HEK293 (cell line): Measurements from ENCODE around the gene ECM2.

Experiments
- CTCF ChIA-PET: fragments of 350-600 bp; formaldehyde crosslinking; extraction: SDS; loops from one replicate; lab custom pipeline; 2021; ENCODE audit warnings: antibody characterized with exemption; lab: Yijun Ruan, JAX
- POLR2A ChIA-PET: fragments of 300-600 bp; formaldehyde crosslinking; extraction: SDS; loops from one replicate; lab custom pipeline; 2020; ENCODE audit warnings: antibody characterized with exemption, inconsistent platforms; lab: Yijun Ruan, JAX
- H3K27ac ChIP-seq: fragments of 200-500 bp; sonication (Bioruptor generic); 2 replicates; pipeline ENCODE4 v1.5.1; 2014; ENCODE audit warnings: low read depth, low read length, control low read depth, inconsistent platforms; ENCODE audit errors: extremely low read depth
- H3K36me3 ChIP-seq, 2 experiments: fragments of 200-500 bp in 1 of 2; sonication (Bioruptor generic) in 1 of 2; 1 replicate in 1 of 2; 2 replicates in 1 of 2; pipeline ENCODE4 v1.5.1; 2014 to 2017; ENCODE audit warnings: inconsistent platforms in 2 of 2, low read length in 2 of 2; ENCODE audit not compliant: control insufficient read depth in 2 of 2, insufficient read depth in 1 of 2
- H3K4me1 ChIP-seq: fragments of 200-500 bp; sonication (Bioruptor generic); 2 replicates; pipeline ENCODE4 v1.5.1; 2014; ENCODE audit warnings: mild to moderate bottlenecking, low read length, inconsistent platforms; ENCODE audit not compliant: control insufficient read depth, insufficient read depth
- H3K4me3 ChIP-seq: 2 replicates; pipeline ENCODE4 v1.5.1; 2011; ENCODE audit warnings: low read depth, mild to moderate bottlenecking, control low read depth, low read length, moderate library complexity
- H3K9me3 ChIP-seq: fragments of 200-500 bp; sonication (Bioruptor generic); 2 replicates; pipeline ENCODE4 v1.5.1; 2014; ENCODE audit warnings: low read depth, low read length, inconsistent platforms; ENCODE audit not compliant: control insufficient read depth, insufficient read depth
- FEZF1 ChIP-seq: fragments of 450-650 bp; formaldehyde crosslinking; IDR thresholded peaks from 2 replicates; pipeline ENCODE4 v1.5.1; 2016; ENCODE audit warnings: missing biosample characterization, missing genetic modification characterization
- GLI2 ChIP-seq: fragments of 450-650 bp; formaldehyde crosslinking; IDR thresholded peaks from 2 replicates; pipeline ENCODE4; 2017; ENCODE audit warnings: missing biosample characterization, missing genetic modification characterization, low read depth, borderline replicate concordance
- GLIS1 ChIP-seq: fragments of 450-650 bp; formaldehyde crosslinking; IDR thresholded peaks from 2 replicates; pipeline ENCODE4 v1.5.1; 2016; ENCODE audit warnings: missing biosample characterization, missing genetic modification characterization
- KLF1 ChIP-seq: fragments of 450-650 bp; formaldehyde crosslinking; IDR thresholded peaks from 2 replicates; pipeline ENCODE4 v1.5.1; 2016; ENCODE audit warnings: missing biosample characterization, missing genetic modification characterization
- SP7 ChIP-seq: fragments of 450-650 bp; formaldehyde crosslinking; IDR thresholded peaks from 2 replicates; pipeline ENCODE4 v1.5.1; 2016; ENCODE audit warnings: missing biosample characterization, missing genetic modification characterization
- ZFHX2 ChIP-seq: fragments of 450-650 bp; formaldehyde crosslinking; conservative IDR thresholded peaks from 2 replicates; pipeline ENCODE4 v1.5.1; 2016; ENCODE audit warnings: missing biosample characterization, missing genetic modification characterization
- ZNF121 ChIP-seq: fragments of 450-650 bp; formaldehyde crosslinking; IDR thresholded peaks from 2 replicates; pipeline ENCODE4 v1.5.1; 2016; ENCODE audit warnings: missing biosample characterization, missing genetic modification characterization
- ZNF2 ChIP-seq: fragments of 450-650 bp; formaldehyde crosslinking; IDR thresholded peaks from 2 replicates; pipeline ENCODE4 v1.5.1; 2016; ENCODE audit warnings: missing biosample characterization, missing genetic modification characterization
- ZNF202 ChIP-seq: fragments of 450-650 bp; formaldehyde crosslinking; IDR thresholded peaks from 2 replicates; pipeline ENCODE4 v1.5.1; 2016; ENCODE audit warnings: missing biosample characterization, missing genetic modification characterization, borderline replicate concordance
- ZNF239 ChIP-seq: fragments of 450-650 bp; formaldehyde crosslinking; IDR thresholded peaks from 2 replicates; pipeline ENCODE4 v1.5.1; 2016; ENCODE audit warnings: missing biosample characterization, missing genetic modification characterization
- ZNF335 ChIP-seq: fragments of 450-650 bp; formaldehyde crosslinking; conservative IDR thresholded peaks from 2 replicates; pipeline ENCODE4 v1.5.1; 2016; ENCODE audit warnings: missing biosample characterization, missing genetic modification characterization
- ZNF354C ChIP-seq: fragments of 450-650 bp; formaldehyde crosslinking; IDR thresholded peaks from 2 replicates; pipeline ENCODE4 v1.5.1; 2016; ENCODE audit warnings: missing biosample characterization, missing genetic modification characterization, low read depth, borderline replicate concordance
- ZNF391 ChIP-seq: fragments of 450-650 bp; formaldehyde crosslinking; IDR thresholded peaks from 2 replicates; pipeline ENCODE4 v1.5.1; 2016; ENCODE audit warnings: low read depth, missing biosample characterization, missing genetic modification characterization, borderline replicate concordance
- ZNF416 ChIP-seq: fragments of 450-650 bp; formaldehyde crosslinking; IDR thresholded peaks from 2 replicates; pipeline ENCODE4 v1.5.1; 2016; ENCODE audit warnings: missing biosample characterization, missing genetic modification characterization
- ZNF510 ChIP-seq: fragments of 450-650 bp; formaldehyde crosslinking; IDR thresholded peaks from 2 replicates; pipeline ENCODE4 v1.5.1; 2018; ENCODE audit warnings: mild to moderate bottlenecking, missing genetic modification characterization, missing biosample characterization; ENCODE audit not compliant: insufficient replicate concordance
- ZNF530 ChIP-seq: fragments of 450-650 bp; formaldehyde crosslinking; IDR thresholded peaks from 2 replicates; pipeline ENCODE4 v1.5.1; 2016; ENCODE audit warnings: low read depth, missing biosample characterization, missing genetic modification characterization
- ZNF558 ChIP-seq: fragments of 450-650 bp; formaldehyde crosslinking; IDR thresholded peaks from 2 replicates; pipeline ENCODE4 v1.5.1; 2016; ENCODE audit warnings: missing biosample characterization, missing genetic modification characterization
- ZNF561 ChIP-seq: fragments of 450-650 bp; IDR thresholded peaks from 2 replicates; pipeline ENCODE4 v1.5.1; 2018; ENCODE audit warnings: missing biosample characterization, missing genetic modification characterization, borderline replicate concordance
- ZNF585B ChIP-seq: fragments of 450-650 bp; formaldehyde crosslinking; IDR thresholded peaks from 2 replicates; pipeline ENCODE4 v1.5.1; 2016; ENCODE audit warnings: missing biosample characterization, missing genetic modification characterization
- ZNF629 ChIP-seq: fragments of 450-650 bp; formaldehyde crosslinking; IDR thresholded peaks from 2 replicates; pipeline ENCODE4 v1.5.1; 2017; ENCODE audit warnings: missing biosample characterization, missing genetic modification characterization
- TF ChIP-seq, protein P1 (sequence below): fragments of 450-650 bp; formaldehyde crosslinking; IDR thresholded peaks from 2 replicates; pipeline ENCODE4; 2016; ENCODE audit warnings: missing biosample characterization, missing genetic modification characterization
- TF ChIP-seq, protein P2 (sequence below): fragments of 450-650 bp; formaldehyde crosslinking; IDR thresholded peaks from 2 replicates; pipeline ENCODE4 v1.5.1; 2016; ENCODE audit warnings: missing biosample characterization, missing genetic modification characterization
- TF ChIP-seq, protein P3 (sequence below): fragments of 450-650 bp; formaldehyde crosslinking; IDR thresholded peaks from 2 replicates; pipeline ENCODE4 v1.5.1; 2016; ENCODE audit warnings: missing biosample characterization, missing genetic modification characterization

ECM2 gene

DNA sequence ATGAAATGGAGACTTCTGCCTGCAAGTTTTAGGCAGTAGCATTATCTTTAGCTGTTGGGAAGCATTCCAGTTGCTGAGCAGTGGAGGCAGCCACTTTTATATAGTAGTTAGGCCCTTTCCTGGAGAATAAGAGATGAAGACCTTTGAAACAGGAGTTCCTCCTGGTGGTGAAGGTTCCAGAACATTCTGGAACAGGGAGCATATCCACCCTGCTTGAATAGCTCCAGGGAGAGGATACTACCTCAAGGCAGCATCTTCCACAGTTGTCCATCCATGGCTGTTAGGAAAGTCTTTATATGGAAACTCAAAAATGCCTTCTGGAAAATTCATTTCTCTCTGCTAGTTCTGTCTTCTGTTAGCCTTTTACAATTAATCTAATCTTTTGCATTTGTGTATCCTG is 56.4 kb downstream of the ECM2 start:
- TF ChIP-seq SP7 (tag by site-specific recombination) (no peak), ZNF585B (no peak), ZNF239 (no peak), ZNF354C (tag by site-specific recombination) (no peak), ZNF510 (tag by site-specific recombination) (no peak), ZNF121 (tag by site-specific recombination) (no peak)
- H3K36me3 ChIP-seq, result no peaks in the 10 kb centered on the region
- CTCF ChIA-PET, result no interaction called here
- H3K4me3 ChIP-seq, result no peak overlapping the region
- H3K9me3 ChIP-seq, result no peaks in the 10 kb centered on the region
- POLR2A ChIA-PET, result no interaction called here
- H3K27ac ChIP-seq, result no peak overlapping the region
- no peaks in the 10 kb centered on the region for H3K4me1 ChIP-seq

DNA sequence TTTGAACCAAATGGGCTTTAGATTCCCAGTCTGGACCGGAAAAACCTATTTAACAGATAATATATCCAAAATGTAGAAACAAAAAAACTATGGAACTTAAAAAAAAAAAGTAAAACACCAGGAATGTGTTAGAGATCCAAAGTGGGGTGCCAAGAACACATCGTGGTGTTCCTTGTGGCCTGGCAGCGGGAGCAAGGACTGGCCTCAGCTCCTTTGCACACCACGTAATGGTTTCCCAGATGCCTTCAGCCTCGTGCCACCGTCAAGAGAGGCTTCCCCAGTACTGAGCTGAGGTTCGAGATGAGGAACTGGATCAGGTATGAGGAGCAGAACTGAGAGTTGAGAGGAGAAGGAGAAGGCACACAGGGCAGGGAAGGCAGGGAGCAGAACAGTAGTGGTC is 57.0 kb downstream of the ECM2 start:
- H3K4me1 ChIP-seq, result no peaks in the 10 kb centered on the region
- TF ChIP-seq GLIS1, result no peak
- TF ChIP-seq, protein P1, sequence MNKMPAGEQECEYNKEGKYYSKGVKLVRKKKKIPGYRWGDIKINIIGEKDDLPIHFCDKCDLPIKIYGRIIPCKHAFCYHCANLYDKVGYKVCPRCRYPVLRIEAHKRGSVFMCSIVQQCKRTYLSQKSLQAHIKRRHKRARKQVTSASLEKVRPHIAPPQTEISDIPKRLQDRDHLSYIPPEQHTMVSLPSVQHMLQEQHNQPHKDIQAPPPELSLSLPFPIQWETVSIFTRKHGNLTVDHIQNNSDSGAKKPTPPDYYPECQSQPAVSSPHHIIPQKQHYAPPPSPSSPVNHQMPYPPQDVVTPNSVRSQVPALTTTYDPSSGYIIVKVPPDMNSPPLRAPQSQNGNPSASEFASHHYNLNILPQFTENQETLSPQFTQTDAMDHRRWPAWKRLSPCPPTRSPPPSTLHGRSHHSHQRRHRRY (tag by site-specific recombination), result no peak
- no peak for TF ChIP-seq ZNF629
- no peak for TF ChIP-seq ZNF561 (tag by site-specific recombination)
- TF ChIP-seq, protein P2, sequence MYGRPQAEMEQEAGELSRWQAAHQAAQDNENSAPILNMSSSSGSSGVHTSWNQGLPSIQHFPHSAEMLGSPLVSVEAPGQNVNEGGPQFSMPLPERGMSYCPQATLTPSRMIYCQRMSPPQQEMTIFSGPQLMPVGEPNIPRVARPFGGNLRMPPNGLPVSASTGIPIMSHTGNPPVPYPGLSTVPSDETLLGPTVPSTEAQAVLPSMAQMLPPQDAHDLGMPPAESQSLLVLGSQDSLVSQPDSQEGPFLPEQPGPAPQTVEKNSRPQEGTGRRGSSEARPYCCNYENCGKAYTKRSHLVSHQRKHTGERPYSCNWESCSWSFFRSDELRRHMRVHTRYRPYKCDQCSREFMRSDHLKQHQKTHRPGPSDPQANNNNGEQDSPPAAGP (tag by site-specific recombination), result no peak
- TF ChIP-seq ZNF558, result no peak
- TF ChIP-seq, protein P3, sequence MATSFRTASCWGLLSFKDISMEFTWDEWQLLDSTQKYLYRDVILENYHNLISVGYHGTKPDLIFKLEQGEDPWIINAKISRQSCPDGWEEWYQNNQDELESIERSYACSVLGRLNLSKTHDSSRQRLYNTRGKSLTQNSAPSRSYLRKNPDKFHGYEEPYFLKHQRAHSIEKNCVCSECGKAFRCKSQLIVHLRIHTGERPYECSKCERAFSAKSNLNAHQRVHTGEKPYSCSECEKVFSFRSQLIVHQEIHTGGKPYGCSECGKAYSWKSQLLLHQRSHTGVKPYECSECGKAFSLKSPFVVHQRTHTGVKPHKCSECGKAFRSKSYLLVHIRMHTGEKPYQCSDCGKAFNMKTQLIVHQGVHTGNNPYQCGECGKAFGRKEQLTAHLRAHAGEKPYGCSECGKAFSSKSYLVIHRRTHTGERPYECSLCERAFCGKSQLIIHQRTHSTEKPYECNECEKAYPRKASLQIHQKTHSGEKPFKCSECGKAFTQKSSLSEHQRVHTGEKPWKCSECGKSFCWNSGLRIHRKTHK (tag by site-specific recombination), result no peak
- no peak for TF ChIP-seq ZNF202
- TF ChIP-seq ZNF335 (tag by site-specific recombination), result no peak
- TF ChIP-seq GLI2 (tag by site-specific recombination), result no peak
- TF ChIP-seq ZNF416 (tag by site-specific recombination), result no peak
- TF ChIP-seq KLF1 (tag by site-specific recombination), result no peak
- TF ChIP-seq ZFHX2 (tag by site-specific recombination), result no peak
- no peak for TF ChIP-seq FEZF1
- no peak for TF ChIP-seq ZNF530
- TF ChIP-seq ZNF391 (tag by site-specific recombination), result no peak
- TF ChIP-seq ZNF2, result no peak
- no peaks in the 10 kb centered on the region for H3K36me3 ChIP-seq
- ChIA-PET CTCF (no interaction called here), POLR2A (no interaction called here)
- H3K4me3 ChIP-seq, result no peak overlapping the region
- H3K9me3 ChIP-seq, result no peaks in the 10 kb centered on the region
- H3K27ac ChIP-seq, result no peak overlapping the region
